ENCODE data around the gene CCDC51. TPM values are rescaled to one million over a fixed set of nuclear protein-coding genes. Genes with fewer than 3 reads are reported as not detected.
A peak's percentile ranks its signal among the peaks of the same experiment; 100 is the strongest.

Gene CCDC51
- polyA plus RNA-seq, 1 of the 3 experiments (the other 2 are of a cell fraction) = 24.2 TPM

DNA sequence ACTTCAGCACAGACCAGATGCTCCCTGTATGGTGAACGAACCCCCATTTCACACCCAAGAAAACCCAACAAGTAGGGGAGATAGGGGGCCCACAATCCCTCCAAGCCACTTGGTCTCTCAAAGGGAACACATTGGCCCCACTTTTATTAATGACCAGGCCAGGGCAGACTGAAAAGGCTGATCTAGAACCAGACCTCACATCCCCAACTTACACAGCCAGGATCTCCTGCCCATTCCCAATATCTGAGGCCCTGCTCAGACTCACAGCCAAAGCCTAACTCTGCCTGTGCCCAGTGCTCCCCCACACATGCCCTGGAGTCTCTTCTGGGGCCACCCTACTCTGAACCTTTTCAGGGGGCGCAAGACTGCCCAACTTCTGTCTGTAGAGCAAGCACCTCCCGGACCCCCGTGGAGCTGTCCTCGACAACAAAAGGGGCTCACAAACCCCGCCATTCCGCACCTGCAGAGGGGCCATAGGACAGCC is 11.8 kb downstream of the CCDC51 start:
- Histone ChIP-seq H4K20me1 (ENCODE audit: insufficient read depth) (no peaks in the 10 kb centered on the region), H3K27me3 (ENCODE audit: insufficient read depth) (no peaks in the 10 kb centered on the region), H3K4me3 (ENCODE audit: low read depth in 2 of 2, low read length in 1 of 2) (peak overlapping the region; percentile 73 to 79), H3K27ac (ENCODE audit: low read depth in 2 of 2, low read length in 1 of 2) (peak overlapping the region in 1 of 2 experiments; percentile 89; a peak in 1 of 4 replicates), H3K79me2 (ENCODE audit: insufficient read depth) (peaks cover 46% of the 10 kb centered on the region), H3K36me3 (replicated peaks in 1 of 2; ENCODE audit: control insufficient read depth in 1 of 2, insufficient read depth in 2 of 2, low read length in 1 of 2) (peaks cover 1 to 13% of the 10 kb centered on the region in 2 experiments), H3K4me1 (ENCODE audit: control insufficient read depth in 1 of 2, insufficient read depth in 2 of 2, low read depth in 1 of 2, low read length in 1 of 2) (peaks cover 7 to 49% of the 10 kb centered on the region in 2 experiments; a peak in 2 of 4 replicates), H3K9me3 (no peaks in the 10 kb centered on the region), H3K9me2 (no peaks in the 10 kb centered on the region), H2AFZ (ENCODE audit: low read depth) (no peak overlapping the region), H3K9ac (peak overlapping the region; percentile 84), H3K4me2 (peak overlapping the region; percentile 99), H3F3A (replicated peaks; ENCODE audit: insufficient read depth) (no peaks in the 10 kb centered on the region)
- TF ChIP-seq EZH2phosphoT487 (IDR thresholded peaks at IDR 0.05; ENCODE audit: borderline replicate concordance, low read depth) (no peak), NFIC (IDR thresholded peaks at IDR 0.05; ENCODE audit: borderline replicate concordance) (no peak), FOSL2 (IDR thresholded peaks at IDR 0.05; ENCODE audit: borderline replicate concordance, low read depth) (no peak), YY1 (IDR thresholded peaks at IDR 0.05; ENCODE audit: low read depth) (no peak), RCOR1 (IDR thresholded peaks at IDR 0.05; ENCODE audit: low read length) (no peak), USF1 (IDR thresholded peaks at IDR 0.05; ENCODE audit: borderline replicate concordance, low read depth) (no peak), RFX5 (IDR thresholded peaks at IDR 0.05; ENCODE audit: low read length) (no peak), GATA2 (CRISPR knock-in tag; IDR thresholded peaks at IDR 0.05) (no peak), RXRA (IDR thresholded peaks at IDR 0.05; ENCODE audit: borderline replicate concordance, low read depth) (no peak), MXI1 (IDR thresholded peaks at IDR 0.05; ENCODE audit: low read depth, low read length) (no peak), FOXJ3 (CRISPR knock-in tag; IDR thresholded peaks at IDR 0.05) (no peak), RAD21 (IDR thresholded peaks at IDR 0.05; ENCODE audit: low read length) (no peak)
- TF ChIP-seq, protein P1, sequence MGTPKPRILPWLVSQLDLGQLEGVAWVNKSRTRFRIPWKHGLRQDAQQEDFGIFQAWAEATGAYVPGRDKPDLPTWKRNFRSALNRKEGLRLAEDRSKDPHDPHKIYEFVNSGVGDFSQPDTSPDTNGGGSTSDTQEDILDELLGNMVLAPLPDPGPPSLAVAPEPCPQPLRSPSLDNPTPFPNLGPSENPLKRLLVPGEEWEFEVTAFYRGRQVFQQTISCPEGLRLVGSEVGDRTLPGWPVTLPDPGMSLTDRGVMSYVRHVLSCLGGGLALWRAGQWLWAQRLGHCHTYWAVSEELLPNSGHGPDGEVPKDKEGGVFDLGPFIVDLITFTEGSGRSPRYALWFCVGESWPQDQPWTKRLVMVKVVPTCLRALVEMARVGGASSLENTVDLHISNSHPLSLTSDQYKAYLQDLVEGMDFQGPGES (IDR thresholded peaks at IDR 0.05; ENCODE audit: low read depth, low read length) = no peak
- TF ChIP-seq, protein P2, sequence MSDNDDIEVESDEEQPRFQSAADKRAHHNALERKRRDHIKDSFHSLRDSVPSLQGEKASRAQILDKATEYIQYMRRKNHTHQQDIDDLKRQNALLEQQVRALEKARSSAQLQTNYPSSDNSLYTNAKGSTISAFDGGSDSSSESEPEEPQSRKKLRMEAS (IDR thresholded peaks at IDR 0.05; ENCODE audit: low read depth) = no peak
- no peak for DNase-seq
- CTCF ChIA-PET = interaction anchor here (0.8 to 13.2 kb wide), 4 partner anchors 11 to 234 kb away, joined by 3 to 399 read pairs (median 10); partner anchors contain the start of genes CCDC51 and TMA7
- WGBS (ENCODE audit: low lambda C conversion rate) = 51% methylated on average over 5 of the region's 7 CpGs
- POLR2A ChIA-PET = interaction anchor here (0.6 to 1.4 kb wide), 8 partner anchors 9 to 162 kb away, joined by 3 to 11 read pairs (median 4); partner anchors contain the start of genes ATRIP, CCDC51 and TMA7

DNA sequence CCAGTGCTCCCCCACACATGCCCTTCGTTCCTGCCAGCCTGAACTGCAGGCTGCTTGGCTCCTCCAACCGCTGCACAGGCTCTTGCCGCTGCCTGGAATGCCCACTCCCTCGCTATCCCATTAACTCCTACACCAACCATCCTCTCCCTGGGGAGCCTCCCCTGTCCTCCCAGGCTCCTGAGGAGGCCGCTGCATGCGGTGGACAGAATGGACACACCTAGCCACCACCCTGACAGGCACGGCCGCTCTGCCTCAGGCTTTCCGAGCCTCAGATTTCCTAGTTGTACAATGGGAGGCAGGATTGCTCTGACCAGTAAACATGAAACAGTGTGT is 12.3 kb downstream of the CCDC51 start:
- no peak for TF ChIP-seq JUND (IDR thresholded peaks at IDR 0.05)
- TF ChIP-seq, protein P3, sequence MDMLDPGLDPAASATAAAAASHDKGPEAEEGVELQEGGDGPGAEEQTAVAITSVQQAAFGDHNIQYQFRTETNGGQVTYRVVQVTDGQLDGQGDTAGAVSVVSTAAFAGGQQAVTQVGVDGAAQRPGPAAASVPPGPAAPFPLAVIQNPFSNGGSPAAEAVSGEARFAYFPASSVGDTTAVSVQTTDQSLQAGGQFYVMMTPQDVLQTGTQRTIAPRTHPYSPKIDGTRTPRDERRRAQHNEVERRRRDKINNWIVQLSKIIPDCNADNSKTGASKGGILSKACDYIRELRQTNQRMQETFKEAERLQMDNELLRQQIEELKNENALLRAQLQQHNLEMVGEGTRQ (IDR thresholded peaks at IDR 0.05; ENCODE audit: borderline replicate concordance, low read depth, low read length) = no peak
- no peak for TF ChIP-seq FOXJ3 (CRISPR knock-in tag; IDR thresholded peaks at IDR 0.05)
- no peak for TF ChIP-seq TCF12 (IDR thresholded peaks at IDR 0.05)
- TF ChIP-seq RCOR1 (IDR thresholded peaks at IDR 0.05; ENCODE audit: low read length) = no peak
- TF ChIP-seq, protein P2 (IDR thresholded peaks at IDR 0.05; ENCODE audit: low read depth) = no peak
- TF ChIP-seq NFIC (IDR thresholded peaks at IDR 0.05; ENCODE audit: borderline replicate concordance) = no peak
- TF ChIP-seq GABPA (IDR thresholded peaks at IDR 0.05; ENCODE audit: low read depth) = no peak
- TF ChIP-seq USF1 (IDR thresholded peaks at IDR 0.05; ENCODE audit: borderline replicate concordance, low read depth) = no peak
- no peak for TF ChIP-seq MXI1 (IDR thresholded peaks at IDR 0.05; ENCODE audit: low read depth, low read length)
- TF ChIP-seq FOSL2 (IDR thresholded peaks at IDR 0.05; ENCODE audit: borderline replicate concordance, low read depth) = no peak
- no peak for TF ChIP-seq PBX3 (IDR thresholded peaks at IDR 0.05)
- no peak for TF ChIP-seq TAF1 (IDR thresholded peaks at IDR 0.05; ENCODE audit: borderline replicate concordance, low read depth, low read length)
- Histone ChIP-seq H3K36me3 (replicated peaks in 1 of 2; ENCODE audit: control insufficient read depth in 1 of 2, insufficient read depth in 2 of 2, low read length in 1 of 2) (peaks cover 0 to 8% of the 10 kb centered on the region in 2 experiments), H3K79me2 (ENCODE audit: insufficient read depth) (peaks cover 51% of the 10 kb centered on the region), H3K9me2 (no peaks in the 10 kb centered on the region), H3K9ac (no peak overlapping the region), H3K4me1 (ENCODE audit: control insufficient read depth in 1 of 2, insufficient read depth in 2 of 2, low read depth in 1 of 2, low read length in 1 of 2) (peaks cover 7 to 47% of the 10 kb centered on the region in 2 experiments; a peak in 2 of 4 replicates), H3K4me2 (peak overlapping the region; percentile 99), H3K27ac (ENCODE audit: low read depth in 2 of 2, low read length in 1 of 2) (no peak overlapping the region; a peak in 1 of 4 replicates), H4K20me1 (ENCODE audit: insufficient read depth) (no peaks in the 10 kb centered on the region), H3K27me3 (ENCODE audit: insufficient read depth) (no peaks in the 10 kb centered on the region), H3F3A (replicated peaks; ENCODE audit: insufficient read depth) (no peaks in the 10 kb centered on the region), H3K4me3 (ENCODE audit: low read depth in 2 of 2, low read length in 1 of 2) (peak overlapping the region; percentile 73 to 79; a peak in 2 of 4 replicates), H3K9me3 (no peaks in the 10 kb centered on the region), H2AFZ (ENCODE audit: low read depth) (no peak overlapping the region)
- ChIA-PET POLR2A (no interaction called here), CTCF (interaction anchor here (13.2 to 14.1 kb wide), 2 partner anchors 7 to 22 kb away, joined by 156 to 399 read pairs; no protein-coding TSS in a partner anchor)
- 97% methylated on average over 9 of the region's 9 CpGs for WGBS (ENCODE audit: low lambda C conversion rate)
- no peak for DNase-seq
